Measurements from ENCODE around the gene KCNQ1. TPM values are rescaled to one million over a fixed set of nuclear protein-coding genes. Genes with fewer than 3 reads are reported as not detected.

The KCNQ1 gene
- total RNA-seq, 2 experiments from 2014 or later = 8.7 to 9.5 TPM

- Mint-ChIP-seq H3K36me3 (ENCODE audit: low read depth) (no peaks in the 10 kb centered on the region), H3K4me3 (no peak overlapping the region), H3K27me3 (no peaks in the 10 kb centered on the region), H3K9me3 (no peaks in the 10 kb centered on the region), H3K27ac (peak overlapping the region; percentile 42), H3K4me1 (ENCODE audit: low read depth) (peaks cover 20% of the 10 kb centered on the region)
- intact Hi-C loops (cut with micrococcal nuclease) = no loop called here
- ATAC-seq = no peak
- DNase-seq = no peak
- ChIA-PET CTCF (interaction anchor here (0.8 to 1.5 kb wide), 3 partner anchors 105 to 362 kb away, joined by 3 to 4 read pairs (median 4); no protein-coding TSS in a partner anchor), POLR2A (no interaction called here)
- no peak for TF ChIP-seq CTCF (IDR thresholded peaks at IDR 0.05)
These were observed 81.4 kb downstream of the KCNQ1 start for GRCh38 chr11:2525941-2526807.

DNA sequence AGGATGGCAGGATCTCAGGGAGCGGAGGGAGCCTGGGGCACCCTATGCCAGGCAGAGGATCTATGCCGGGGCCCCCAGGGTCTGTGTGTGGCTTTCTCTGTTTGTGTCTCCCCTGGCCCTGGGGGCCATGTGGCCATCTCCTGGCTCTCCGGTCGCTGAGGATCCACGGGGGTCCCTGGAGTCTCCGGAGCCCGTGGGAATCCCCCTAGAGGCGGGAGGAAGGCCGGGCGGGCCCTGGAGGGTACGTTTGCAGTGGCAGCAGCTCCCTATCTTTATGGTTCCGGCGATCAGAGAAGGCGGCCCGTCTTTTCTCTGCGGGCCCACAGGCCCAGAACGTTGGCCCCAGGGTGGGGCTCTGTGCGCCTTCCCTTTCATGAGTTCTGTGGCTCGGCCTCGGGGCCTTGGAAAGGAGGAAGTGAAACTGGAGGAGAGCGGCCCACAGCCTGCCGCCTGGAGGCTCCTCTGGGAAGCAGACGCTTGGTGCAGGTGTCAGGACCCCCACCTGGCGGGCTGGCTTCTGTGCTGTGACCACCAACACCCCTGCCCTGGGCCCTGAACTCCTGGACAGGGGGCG lies 82.1 kb downstream of the KCNQ1 start:
- CTCF ChIA-PET = interaction anchor here (0.8 to 1.4 kb wide), 2 partner anchors 108 to 361 kb away, joined by 3 to 4 read pairs; no protein-coding TSS in a partner anchor
- Mint-ChIP-seq H3K27me3 (no peaks in the 10 kb centered on the region), H3K4me3 (no peak overlapping the region), H3K27ac (peak overlapping the region; percentile 52), H3K4me1 (ENCODE audit: low read depth) (peaks cover 20% of the 10 kb centered on the region), H3K36me3 (ENCODE audit: low read depth) (no peaks in the 10 kb centered on the region), H3K9me3 (no peaks in the 10 kb centered on the region)
- TF ChIP-seq CTCF (IDR thresholded peaks at IDR 0.05) = no peak
- intact Hi-C loops (cut with micrococcal nuclease) = no loop called here
- ATAC-seq (no peak), DNase-seq (peak; percentile 11)
- POLR2A ChIA-PET = no interaction called here

DNA sequence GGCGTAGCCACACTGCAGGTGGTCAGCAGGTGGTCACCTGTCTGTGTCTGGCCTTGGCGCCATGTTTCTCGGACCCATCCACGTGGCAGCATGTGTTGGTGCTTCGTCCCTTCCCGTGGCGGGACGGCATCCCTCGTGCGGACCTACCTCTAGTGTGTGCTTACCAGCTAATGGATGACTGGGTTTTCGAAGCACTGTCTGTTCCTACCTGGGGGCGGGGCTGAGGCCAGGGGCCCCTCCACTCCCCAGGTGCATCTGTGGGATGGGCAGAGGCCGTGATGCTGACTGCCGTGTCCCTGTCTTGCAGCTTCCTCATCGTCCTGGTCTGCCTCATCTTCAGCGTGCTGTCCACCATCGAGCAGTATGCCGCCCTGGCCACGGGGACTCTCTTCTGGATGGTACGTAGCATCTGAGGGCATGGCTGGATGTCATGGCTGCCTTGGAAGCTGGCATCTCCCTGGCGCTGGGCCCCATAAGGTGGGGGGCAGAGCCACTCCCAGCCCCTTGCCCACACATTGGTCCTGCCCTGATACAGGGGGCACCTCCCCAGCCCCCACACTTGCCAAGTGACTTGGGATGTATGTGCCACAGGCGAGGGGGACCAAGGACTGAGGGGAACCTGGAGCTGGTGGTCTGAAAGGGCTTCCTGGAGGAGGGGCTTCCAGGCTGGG lies 82.9 kb downstream of the KCNQ1 start:
- DNase-seq (no peak), ATAC-seq (no peak)
- Mint-ChIP-seq H3K27me3 (no peaks in the 10 kb centered on the region), H3K4me3 (no peak overlapping the region), H3K9me3 (no peaks in the 10 kb centered on the region), H3K4me1 (ENCODE audit: low read depth) (peaks cover 27% of the 10 kb centered on the region), H3K36me3 (ENCODE audit: low read depth) (no peaks in the 10 kb centered on the region), H3K27ac (no peak overlapping the region)
- ChIA-PET POLR2A (no interaction called here), CTCF (interaction anchor here (0.8 to 1.9 kb wide), 4 partner anchors 107 to 363 kb away, joined by 3 to 5 read pairs (median 4); no protein-coding TSS in a partner anchor)
- intact Hi-C loops (cut with micrococcal nuclease) = no loop called here
- TF ChIP-seq CTCF (IDR thresholded peaks at IDR 0.05) = no peak

- CTCF ChIA-PET = interaction anchor here (0.8 to 1.9 kb wide), 3 partner anchors 107 to 363 kb away, joined by 4 to 5 read pairs (median 5); no protein-coding TSS in a partner anchor
- Mint-ChIP-seq H3K4me1 (ENCODE audit: low read depth) (peaks cover 34% of the 10 kb centered on the region), H3K4me3 (no peak overlapping the region), H3K27me3 (no peaks in the 10 kb centered on the region), H3K27ac (no peak overlapping the region), H3K36me3 (ENCODE audit: low read depth) (no peaks in the 10 kb centered on the region), H3K9me3 (no peaks in the 10 kb centered on the region)
- intact Hi-C loops (cut with micrococcal nuclease) = no loop called here
- DNase-seq (no peak), ATAC-seq (no peak)
- POLR2A ChIA-PET = no interaction called here
- TF ChIP-seq CTCF (IDR thresholded peaks at IDR 0.05) = no peak
These were observed 83.7 kb downstream of the KCNQ1 start for GRCh38 chr11:2528301-2529050.

Measured in activated CD8-positive, alpha-beta T cell treated with anti-CD3 and anti-CD28 coated beads for 36 hours (primary cell).